Activated naive CD4-positive, alpha-beta T cell (primary cell): Measurements from ENCODE around the gene BLOC1S1.
"Not testable (repeated sequence)": the region's sequence is repeated elsewhere in the genome, so short reads cannot be mapped to it uniquely, and the experiment has no call there.

Experiments
- DNase-seq, 4 experiments: peaks; one replicate each; lab custom pipeline; 2025; lab: John Stamatoyannopoulos, UW

Gene BLOC1S1

GRCh38 chr12:55745361-55746173 lies 29.7 kb downstream of the BLOC1S1 start:
- DNase-seq: no peak

GRCh38 chr12:55746174-55746912 lies 30.5 kb downstream of the BLOC1S1 start:
- no peak for DNase-seq

- DNase-seq: no peak
Observed at GRCh38 chr12:55746913-55747231, 31.0 kb downstream of the BLOC1S1 start.

GRCh38 chr12:55748230-55748993 lies 32.6 kb downstream of the BLOC1S1 start:
- no peak for DNase-seq

- no peak for DNase-seq
Observed at GRCh38 chr12:55755246-55755645, 39.4 kb downstream of the BLOC1S1 start.

GRCh38 chr12:55757701-55758100 lies 41.9 kb downstream of the BLOC1S1 start:
- no peak for DNase-seq

- DNase-seq: not testable (repeated sequence)
Observed at GRCh38 chr12:55758575-55758974, 42.7 kb downstream of the BLOC1S1 start.

- DNase-seq: no peak
Observed at GRCh38 chr12:55760663-55761062, 44.8 kb downstream of the BLOC1S1 start.

- no peak for DNase-seq
Observed at GRCh38 chr12:55762646-55763045, 46.8 kb downstream of the BLOC1S1 start.

- DNase-seq: no peak
Observed at GRCh38 chr12:55765736-55766290, 50.0 kb downstream of the BLOC1S1 start.

GRCh38 chr12:55767156-55767555 lies 51.3 kb downstream of the BLOC1S1 start:
- DNase-seq: no peak
